ENCODE measurements around the gene SPEN. TPM values are rescaled to one million over a fixed set of nuclear protein-coding genes. Genes with fewer than 3 reads are reported as not detected.

Gene SPEN
- total RNA-seq, 4 donors from 2014 or later, result 44.0 to 83.3 (median 67.1) TPM

- TF ChIP-seq CTCF (IDR thresholded peaks at IDR 0.05; ENCODE audit: low read depth), result no peak
Measured at GRCh38 chr1:15948091-15948591, 100.6 kb downstream of the SPEN start.

- no peak for TF ChIP-seq CTCF (IDR thresholded peaks at IDR 0.05; ENCODE audit: low read depth)
Measured at GRCh38 chr1:15948595-15949452, 101.3 kb downstream of the SPEN start.

- TF ChIP-seq CTCF (IDR thresholded peaks at IDR 0.05; ENCODE audit: low read depth), result no peak
Measured at GRCh38 chr1:15949453-15950245, 102.1 kb downstream of the SPEN start.

GRCh38 chr1:15950302-15950701 lies 102.8 kb downstream of the SPEN start:
- no peak for TF ChIP-seq CTCF (IDR thresholded peaks at IDR 0.05; ENCODE audit: low read depth)

GRCh38 chr1:15950763-15951295 lies 103.3 kb downstream of the SPEN start:
- TF ChIP-seq CTCF (IDR thresholded peaks at IDR 0.05; ENCODE audit: low read depth), result no peak

GRCh38 chr1:15951341-15952153 lies 104.0 kb downstream of the SPEN start:
- no peak for TF ChIP-seq CTCF (IDR thresholded peaks at IDR 0.05; ENCODE audit: low read depth)

All from subcutaneous adipose tissue (tissue), 4 donors.